GM18951 (cell line): ENCODE results near the gene PDXK.
"Not testable (repeated sequence)": the region's sequence is repeated elsewhere in the genome, so short reads cannot be mapped to it uniquely, and the experiment has no call there.

Source experiments
- POLR2A ChIP-seq: IDR thresholded peaks from 4 replicates; pipeline ENCODE4 v1.6.1; 2011; ENCODE audit warnings: mild to moderate bottlenecking; ENCODE audit not compliant: insufficient read length, insufficient read depth; ENCODE audit errors: extremely low read depth
- in situ Hi-C: fragments of 300-500 bp; cut with MboI; formaldehyde crosslinking; loops from one replicate; pipeline ENCODE4 v1.12.0; 2022; ENCODE audit warnings: low sequenced_read_pairs, mixed read lengths, inconsistent platforms; ENCODE audit not compliant: unreplicated experiment

Gene PDXK

GRCh38 chr21:43690346-43690745 is 28.6 kb upstream of the PDXK start:
- in situ Hi-C loops = no loop called here
- no peak for TF ChIP-seq POLR2A

GRCh38 chr21:43691086-43691795 is 27.7 kb upstream of the PDXK start:
- in situ Hi-C loops = no loop called here
- no peak for TF ChIP-seq POLR2A

- TF ChIP-seq POLR2A = no peak
- in situ Hi-C loops = no loop called here
These were observed 27.1 kb upstream of the PDXK start for GRCh38 chr21:43691801-43692200.

- in situ Hi-C loops = no loop called here
- no peak for TF ChIP-seq POLR2A
These were observed 26.0 kb upstream of the PDXK start for GRCh38 chr21:43692949-43693348.

GRCh38 chr21:43693981-43694380 is 24.9 kb upstream of the PDXK start:
- no peak for TF ChIP-seq POLR2A
- in situ Hi-C loops = no loop called here

- no peak for TF ChIP-seq POLR2A
- in situ Hi-C loops = no loop called here
These were observed 24.4 kb upstream of the PDXK start for GRCh38 chr21:43694437-43695079.

- TF ChIP-seq POLR2A = no peak
- in situ Hi-C loops = no loop called here
These were observed 22.7 kb upstream of the PDXK start for GRCh38 chr21:43696214-43696613.

- in situ Hi-C loops = no loop called here
- no peak for TF ChIP-seq POLR2A
These were observed 20.9 kb upstream of the PDXK start for GRCh38 chr21:43697758-43698643.

- in situ Hi-C loops = not testable (repeated sequence)
These were observed 19.5 kb upstream of the PDXK start for GRCh38 chr21:43699492-43699777.

GRCh38 chr21:43699933-43700599 is 18.9 kb upstream of the PDXK start:
- in situ Hi-C loops = no loop called here
- no peak for TF ChIP-seq POLR2A

GRCh38 chr21:43701936-43702784 is 16.8 kb upstream of the PDXK start:
- in situ Hi-C loops = no loop called here
- no peak for TF ChIP-seq POLR2A

GRCh38 chr21:43702785-43703034 is 16.2 kb upstream of the PDXK start:
- in situ Hi-C loops = no loop called here
- TF ChIP-seq POLR2A = no peak
